ENCODE results near the gene ATP6V0A1.
A peak's percentile ranks its signal among the peaks of the same experiment; 100 is the strongest.

ATP6V0A1 gene

GRCh38 chr17:42526031-42526444, 67.4 kb downstream of the ATP6V0A1 start:
- no peak overlapping the region for H3K9ac ChIP-seq (ENCODE audit: low read depth, low read length)
- H3K4me3 ChIP-seq (ENCODE audit: low read depth, low read length): no peak overlapping the region
- H3K4me1 ChIP-seq (ENCODE audit: control insufficient read depth, insufficient read depth, low read length): no peaks in the 10 kb centered on the region
- H3K9me3 ChIP-seq (ENCODE audit: control insufficient read depth, insufficient read depth, low read length): no peaks in the 10 kb centered on the region
- H3K36me3 ChIP-seq (ENCODE audit: control insufficient read depth, insufficient read depth, low read length): peaks cover 3% of the 10 kb centered on the region
- peaks cover 3% of the 10 kb centered on the region for H3K27me3 ChIP-seq (ENCODE audit: control insufficient read depth, insufficient read depth, low read length)

- Histone ChIP-seq H3K4me3 (ENCODE audit: low read depth, low read length) (no peak overlapping the region), H3K36me3 (ENCODE audit: control insufficient read depth, insufficient read depth, low read length) (no peaks in the 10 kb centered on the region), H3K9ac (ENCODE audit: low read depth, low read length) (no peak overlapping the region), H3K27me3 (ENCODE audit: control insufficient read depth, insufficient read depth, low read length) (peaks cover 9% of the 10 kb centered on the region), H3K4me1 (ENCODE audit: control insufficient read depth, insufficient read depth, low read length) (no peaks in the 10 kb centered on the region), H3K9me3 (ENCODE audit: control insufficient read depth, insufficient read depth, low read length) (no peaks in the 10 kb centered on the region)
These were observed 69.3 kb downstream of the ATP6V0A1 start for GRCh38 chr17:42527932-42528331.

GRCh38 chr17:42529061-42529460, 70.4 kb downstream of the ATP6V0A1 start:
- H3K9ac ChIP-seq (ENCODE audit: low read depth, low read length): no peak overlapping the region
- H3K4me1 ChIP-seq (ENCODE audit: control insufficient read depth, insufficient read depth, low read length): no peaks in the 10 kb centered on the region
- H3K9me3 ChIP-seq (ENCODE audit: control insufficient read depth, insufficient read depth, low read length): no peaks in the 10 kb centered on the region
- no peak overlapping the region for H3K4me3 ChIP-seq (ENCODE audit: low read depth, low read length)
- no peaks in the 10 kb centered on the region for H3K36me3 ChIP-seq (ENCODE audit: control insufficient read depth, insufficient read depth, low read length)
- peaks cover 12% of the 10 kb centered on the region for H3K27me3 ChIP-seq (ENCODE audit: control insufficient read depth, insufficient read depth, low read length)

- no peak overlapping the region for H3K4me3 ChIP-seq (ENCODE audit: low read depth, low read length)
- H3K9ac ChIP-seq (ENCODE audit: low read depth, low read length): no peak overlapping the region
- H3K36me3 ChIP-seq (ENCODE audit: control insufficient read depth, insufficient read depth, low read length): no peaks in the 10 kb centered on the region
- H3K27me3 ChIP-seq (ENCODE audit: control insufficient read depth, insufficient read depth, low read length): peaks cover 12% of the 10 kb centered on the region
- H3K4me1 ChIP-seq (ENCODE audit: control insufficient read depth, insufficient read depth, low read length): peaks cover 8% of the 10 kb centered on the region
- no peaks in the 10 kb centered on the region for H3K9me3 ChIP-seq (ENCODE audit: control insufficient read depth, insufficient read depth, low read length)
These were observed 72.3 kb downstream of the ATP6V0A1 start for GRCh38 chr17:42530952-42531454.

GRCh38 chr17:42531455-42532354, 73.0 kb downstream of the ATP6V0A1 start:
- Histone ChIP-seq H3K9ac (ENCODE audit: low read depth, low read length) (no peak overlapping the region), H3K9me3 (ENCODE audit: control insufficient read depth, insufficient read depth, low read length) (no peaks in the 10 kb centered on the region), H3K27me3 (ENCODE audit: control insufficient read depth, insufficient read depth, low read length) (peaks cover 12% of the 10 kb centered on the region), H3K4me1 (ENCODE audit: control insufficient read depth, insufficient read depth, low read length) (peaks cover 8% of the 10 kb centered on the region), H3K36me3 (ENCODE audit: control insufficient read depth, insufficient read depth, low read length) (no peaks in the 10 kb centered on the region), H3K4me3 (ENCODE audit: low read depth, low read length) (peak overlapping the region; percentile 20)

- H3K4me3 ChIP-seq (ENCODE audit: low read depth, low read length): peak overlapping the region; percentile 45
- no peak overlapping the region for H3K9ac ChIP-seq (ENCODE audit: low read depth, low read length)
- H3K9me3 ChIP-seq (ENCODE audit: control insufficient read depth, insufficient read depth, low read length): no peaks in the 10 kb centered on the region
- H3K36me3 ChIP-seq (ENCODE audit: control insufficient read depth, insufficient read depth, low read length): peaks cover 14% of the 10 kb centered on the region
- peaks cover 12% of the 10 kb centered on the region for H3K27me3 ChIP-seq (ENCODE audit: control insufficient read depth, insufficient read depth, low read length)
- peaks cover 8% of the 10 kb centered on the region for H3K4me1 ChIP-seq (ENCODE audit: control insufficient read depth, insufficient read depth, low read length)
These were observed 76.7 kb downstream of the ATP6V0A1 start for GRCh38 chr17:42535155-42536047.

GRCh38 chr17:42536048-42536371, 77.3 kb downstream of the ATP6V0A1 start, which contains the start of gene NAGLU:
Gene NAGLU (plus strand): TSS chr17:42536241. CDS start chr17:42536273, 32 bp downstream.
- Histone ChIP-seq H3K9ac (ENCODE audit: low read depth, low read length) (peak within 1 kb of the TSS; percentile 48), H3K4me3 (ENCODE audit: low read depth, low read length) (peak within 1 kb of the TSS; percentile 70), H3K4me1 (ENCODE audit: control insufficient read depth, insufficient read depth, low read length) (peaks cover 8% of the 10 kb centered on the region), H3K9me3 (ENCODE audit: control insufficient read depth, insufficient read depth, low read length) (no peaks in the 10 kb centered on the region), H3K27me3 (ENCODE audit: control insufficient read depth, insufficient read depth, low read length) (peaks cover 8% of the 10 kb centered on the region), H3K36me3 (ENCODE audit: control insufficient read depth, insufficient read depth, low read length) (peaks cover 16% of the 10 kb centered on the region)

GRCh38 chr17:42536372-42537155, 77.9 kb downstream of the ATP6V0A1 start:
- H3K27me3 ChIP-seq (ENCODE audit: control insufficient read depth, insufficient read depth, low read length): peaks cover 3% of the 10 kb centered on the region
- H3K9me3 ChIP-seq (ENCODE audit: control insufficient read depth, insufficient read depth, low read length): no peaks in the 10 kb centered on the region
- H3K9ac ChIP-seq (ENCODE audit: low read depth, low read length): peak overlapping the region; percentile 48
- H3K36me3 ChIP-seq (ENCODE audit: control insufficient read depth, insufficient read depth, low read length): peaks cover 20% of the 10 kb centered on the region
- H3K4me1 ChIP-seq (ENCODE audit: control insufficient read depth, insufficient read depth, low read length): peaks cover 8% of the 10 kb centered on the region
- H3K4me3 ChIP-seq (ENCODE audit: low read depth, low read length): peak overlapping the region; percentile 70

GRCh38 chr17:42537156-42537805, 78.6 kb downstream of the ATP6V0A1 start:
- Histone ChIP-seq H3K9ac (ENCODE audit: low read depth, low read length) (peak overlapping the region; percentile 48), H3K9me3 (ENCODE audit: control insufficient read depth, insufficient read depth, low read length) (no peaks in the 10 kb centered on the region), H3K4me3 (ENCODE audit: low read depth, low read length) (peak overlapping the region; percentile 70), H3K27me3 (ENCODE audit: control insufficient read depth, insufficient read depth, low read length) (peaks cover 3% of the 10 kb centered on the region), H3K36me3 (ENCODE audit: control insufficient read depth, insufficient read depth, low read length) (peaks cover 20% of the 10 kb centered on the region), H3K4me1 (ENCODE audit: control insufficient read depth, insufficient read depth, low read length) (peaks cover 8% of the 10 kb centered on the region)

- H3K4me1 ChIP-seq (ENCODE audit: control insufficient read depth, insufficient read depth, low read length): peaks cover 8% of the 10 kb centered on the region
- H3K27me3 ChIP-seq (ENCODE audit: control insufficient read depth, insufficient read depth, low read length): peaks cover 3% of the 10 kb centered on the region
- H3K36me3 ChIP-seq (ENCODE audit: control insufficient read depth, insufficient read depth, low read length): peaks cover 20% of the 10 kb centered on the region
- H3K4me3 ChIP-seq (ENCODE audit: low read depth, low read length): no peak overlapping the region
- H3K9me3 ChIP-seq (ENCODE audit: control insufficient read depth, insufficient read depth, low read length): no peaks in the 10 kb centered on the region
- H3K9ac ChIP-seq (ENCODE audit: low read depth, low read length): no peak overlapping the region
These were observed 79.3 kb downstream of the ATP6V0A1 start for GRCh38 chr17:42537826-42538451.
